ENCODE measurements around the gene PRSS1. TPM values are rescaled to one million over a fixed set of nuclear protein-coding genes. Genes with fewer than 3 reads are reported as not detected.

The PRSS1 gene
- total RNA-seq, 3 donors from 2014 or later, result not detected

GRCh38 chr7:142796501-142797390 lies 47.5 kb downstream of the PRSS1 start:
- no peak for DNase-seq
- intact Hi-C loops (cut with DNase I, micrococcal nuclease), result no loop called here

GRCh38 chr7:142797391-142798377 lies 48.4 kb downstream of the PRSS1 start:
- ATAC-seq (peak; percentile 17), DNase-seq (no peak)
- Histone ChIP-seq H3K36me3 (ENCODE audit: low read depth) (no peaks in the 10 kb centered on the region), H3K4me1 (ENCODE audit: low read depth) (no peaks in the 10 kb centered on the region), H3K9me3 (no peaks in the 10 kb centered on the region), H3K4me3 (peak overlapping the region; percentile 3)
- TF ChIP-seq CTCF (IDR thresholded peaks at IDR 0.05), result no peak
- intact Hi-C loops (cut with DNase I, micrococcal nuclease), result no loop called here

More at GRCh38 chr7:142796501-142797390, 47.5 kb downstream of the PRSS1 start:
- no peaks in the 10 kb centered on the region for H3K4me1 ChIP-seq (ENCODE audit: low read depth)
- TF ChIP-seq CTCF (IDR thresholded peaks at IDR 0.05), result no peak
- no peaks in the 10 kb centered on the region for H3K36me3 ChIP-seq (ENCODE audit: low read depth)
- peak; percentile 20 for ATAC-seq
- H3K9me3 ChIP-seq, result no peaks in the 10 kb centered on the region
- peak overlapping the region; percentile 3 for H3K4me3 ChIP-seq

- H3K9me3 ChIP-seq, result no peaks in the 10 kb centered on the region
- DNase-seq (no peak), ATAC-seq (peak; percentile 7)
- H3K36me3 ChIP-seq (ENCODE audit: low read depth), result no peaks in the 10 kb centered on the region
- intact Hi-C loops (cut with DNase I, micrococcal nuclease), result no loop called here
- TF ChIP-seq CTCF (IDR thresholded peaks at IDR 0.05), result no peak
- H3K4me1 ChIP-seq (ENCODE audit: low read depth), result no peaks in the 10 kb centered on the region
- no peak overlapping the region for H3K4me3 ChIP-seq
Measured at GRCh38 chr7:142798451-142799436, 49.5 kb downstream of the PRSS1 start.

GRCh38 chr7:142799437-142799835 lies 50.2 kb downstream of the PRSS1 start:
- intact Hi-C loops (cut with DNase I, micrococcal nuclease), result no loop called here
- ATAC-seq (no peak), DNase-seq (no peak)
- no peak for TF ChIP-seq CTCF (IDR thresholded peaks at IDR 0.05)
- no peak overlapping the region for H3K4me3 ChIP-seq
- H3K9me3 ChIP-seq, result no peaks in the 10 kb centered on the region
- H3K4me1 ChIP-seq (ENCODE audit: low read depth), result no peaks in the 10 kb centered on the region
- H3K36me3 ChIP-seq (ENCODE audit: low read depth), result no peaks in the 10 kb centered on the region

- Histone ChIP-seq H3K4me1 (ENCODE audit: low read depth) (no peaks in the 10 kb centered on the region), H3K36me3 (ENCODE audit: low read depth) (no peaks in the 10 kb centered on the region), H3K4me3 (no peak overlapping the region), H3K9me3 (no peaks in the 10 kb centered on the region)
- TF ChIP-seq CTCF (IDR thresholded peaks at IDR 0.05), result no peak
- ATAC-seq, result no peak
- no peak for DNase-seq
- intact Hi-C loops (cut with DNase I, micrococcal nuclease), result no loop called here
Measured at GRCh38 chr7:142800088-142800487, 50.8 kb downstream of the PRSS1 start.

All from mucosa of descending colon (tissue), 3 donors.